Trophoblast cell (in vitro differentiated cells and primary cell): ENCODE data around the gene ST7.

Source experiments
- DNase-seq, 2 donors: peaks; one replicate each; pipeline ENCODE4 v3.0.0-alpha.2; 2016
- H2AFZ ChIP-seq: 2 replicates; pipeline ENCODE4 v1.6.1; 2013; ENCODE audit warnings: low read length, moderate library complexity, mild to moderate bottlenecking; ENCODE audit not compliant: insufficient read depth, poor library complexity
- H2AK5ac ChIP-seq: 2 replicates; pipeline ENCODE4 v1.6.1; 2013; ENCODE audit warnings: mild to moderate bottlenecking, low read length
- H2BK120ac ChIP-seq: 2 replicates; pipeline ENCODE4 v1.6.1; 2013; ENCODE audit warnings: low read length, mild to moderate bottlenecking, moderate library complexity; ENCODE audit not compliant: insufficient read depth, poor library complexity
- H2BK12ac ChIP-seq: 2 replicates; pipeline ENCODE4 v1.6.1; 2013; ENCODE audit warnings: mild to moderate bottlenecking, low read length, moderate library complexity
- H2BK5ac ChIP-seq: 2 replicates; pipeline ENCODE4 v1.6.1; 2013; ENCODE audit warnings: low read length, low read depth, moderate library complexity, mild to moderate bottlenecking; ENCODE audit not compliant: poor library complexity
- H3K14ac ChIP-seq: 2 replicates; pipeline ENCODE4 v1.6.1; 2013; ENCODE audit warnings: mild to moderate bottlenecking, low read length
- H3K18ac ChIP-seq: 2 replicates; pipeline ENCODE4 v1.6.1; 2013; ENCODE audit warnings: mild to moderate bottlenecking, low read length
- H3K23ac ChIP-seq: 2 replicates; pipeline ENCODE4 v1.6.1; 2013; ENCODE audit warnings: low read length
- H3K27ac ChIP-seq: 2 replicates; pipeline ENCODE4 v1.5.1; 2013; ENCODE audit warnings: low read depth, mild to moderate bottlenecking, inconsistent platforms, low read length, moderate library complexity
- H3K27me3 ChIP-seq: 2 replicates; pipeline ENCODE4 v1.6.1; 2013; ENCODE audit warnings: inconsistent platforms, mild to moderate bottlenecking, low read length, moderate library complexity; ENCODE audit not compliant: insufficient read depth
- H3K36me3 ChIP-seq, 2 experiments: 1 replicate in 1 of 2; 2 replicates in 1 of 2; pipeline ENCODE4 v1.6.1; 2013; ENCODE audit warnings: low read length in 2 of 2, mild to moderate bottlenecking in 2 of 2, moderate library complexity in 1 of 2; ENCODE audit not compliant: insufficient read depth in 2 of 2, control insufficient read depth in 1 of 2
- H3K4ac ChIP-seq: 2 replicates; pipeline ENCODE4 v1.6.1; 2013; ENCODE audit warnings: low read depth, mild to moderate bottlenecking, low read length, moderate library complexity
- H3K4me1 ChIP-seq, 2 experiments: 1 replicate in 1 of 2; 2 replicates in 1 of 2; pipeline ENCODE4 v1.6.1; 2013; ENCODE audit warnings: low read length in 2 of 2, mild to moderate bottlenecking in 2 of 2, moderate library complexity in 1 of 2; ENCODE audit not compliant: insufficient read depth in 2 of 2, control insufficient read depth in 1 of 2
- H3K4me2 ChIP-seq: 2 replicates; pipeline ENCODE4 v1.6.1; 2013; ENCODE audit warnings: inconsistent platforms, mild to moderate bottlenecking, low read length, moderate library complexity
- H3K4me3 ChIP-seq: 2 replicates; pipeline ENCODE4 v1.5.1; 2013; ENCODE audit warnings: mild to moderate bottlenecking, low read depth, low read length, inconsistent platforms
- H3K79me1 ChIP-seq: one replicate; pipeline ENCODE4 v1.6.1; 2013; ENCODE audit warnings: low read length
- H3K79me2 ChIP-seq: 2 replicates; pipeline ENCODE4 v1.6.1; 2013; ENCODE audit warnings: low read length, mild to moderate bottlenecking; ENCODE audit not compliant: control insufficient read depth, insufficient read depth, poor library complexity
- H3K9ac ChIP-seq: 2 replicates; pipeline ENCODE4 v1.6.1; 2013; ENCODE audit warnings: mild to moderate bottlenecking, low read length
- H3K9me3 ChIP-seq: 2 replicates; pipeline ENCODE4 v1.6.1; 2013; ENCODE audit warnings: low read depth, mild to moderate bottlenecking, control low read depth, inconsistent platforms, low read length; ENCODE audit not compliant: insufficient read depth
- H4K12ac ChIP-seq: 2 replicates; pipeline ENCODE4 v1.6.1; 2013; ENCODE audit warnings: low read depth, mild to moderate bottlenecking, low read length, moderate library complexity
- H4K8ac ChIP-seq: 2 replicates; pipeline ENCODE4 v1.6.1; 2013; ENCODE audit warnings: low read depth, mild to moderate bottlenecking, low read length, moderate library complexity
- H4K91ac ChIP-seq: one replicate; pipeline ENCODE4 v1.6.1; 2013; ENCODE audit warnings: low read depth, mild to moderate bottlenecking, low read length, moderate library complexity
- WGBS: extraction: QIAGEN DNeasy Blood & Tissue Kit; methylation state at CpG from one replicate; pipeline ENCODE4 v1.1.7; 2013; ENCODE audit warnings: missing lambda C conversion rate; ENCODE audit not compliant: insufficient read length, insufficient coverage; ENCODE audit errors: extremely low coverage; 5-methylcytosine and 5-hydroxymethylcytosine counted together

ST7 gene

DNA sequence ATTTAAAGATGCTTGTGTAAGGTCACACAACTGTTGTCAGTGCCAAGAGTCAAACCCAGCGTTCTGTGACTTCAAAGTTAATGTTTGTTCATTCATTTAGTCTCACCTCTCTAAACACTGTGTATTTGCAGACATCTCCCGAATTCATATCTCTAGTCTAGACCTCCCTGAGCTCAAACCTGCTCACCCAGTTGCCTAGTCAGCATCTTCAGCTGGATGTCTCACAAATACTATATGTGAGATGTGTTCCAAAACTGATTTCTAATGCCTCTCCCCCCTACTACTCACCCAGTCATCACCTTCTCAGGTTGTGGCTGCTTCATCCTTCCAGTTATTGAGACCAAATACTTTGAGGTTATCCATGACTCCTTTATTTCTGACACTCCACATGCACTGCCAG, 91.4 kb downstream of the ST7 start:
- DNase-seq: no peak
- H2BK12ac ChIP-seq: no peak overlapping the region
- no peaks in the 10 kb centered on the region for H3K36me3 ChIP-seq
- H3K27ac ChIP-seq: no peak overlapping the region
- H3K79me1 ChIP-seq: no peaks in the 10 kb centered on the region
- no peak overlapping the region for H3K4me2 ChIP-seq
- no peak overlapping the region for H2AFZ ChIP-seq
- H2AK5ac ChIP-seq: no peak overlapping the region
- no peak overlapping the region for H2BK120ac ChIP-seq
- no CpG with 5 or more reads among the region's 2 CpGs for WGBS
- H3K79me2 ChIP-seq: no peaks in the 10 kb centered on the region
- H4K8ac ChIP-seq: no peak overlapping the region
- H4K91ac ChIP-seq: no peak overlapping the region
- H3K4ac ChIP-seq: no peak overlapping the region
- no peak overlapping the region for H4K12ac ChIP-seq
- no peak overlapping the region for H3K4me3 ChIP-seq
- no peak overlapping the region for H3K9ac ChIP-seq
- no peaks in the 10 kb centered on the region for H3K9me3 ChIP-seq
- no peaks in the 10 kb centered on the region for H3K27me3 ChIP-seq
- H2BK5ac ChIP-seq: no peak overlapping the region
- no peak overlapping the region for H3K14ac ChIP-seq
- no peak overlapping the region for H3K23ac ChIP-seq
- H3K18ac ChIP-seq: no peak overlapping the region
- H3K4me1 ChIP-seq: no peaks in the 10 kb centered on the region

DNA sequence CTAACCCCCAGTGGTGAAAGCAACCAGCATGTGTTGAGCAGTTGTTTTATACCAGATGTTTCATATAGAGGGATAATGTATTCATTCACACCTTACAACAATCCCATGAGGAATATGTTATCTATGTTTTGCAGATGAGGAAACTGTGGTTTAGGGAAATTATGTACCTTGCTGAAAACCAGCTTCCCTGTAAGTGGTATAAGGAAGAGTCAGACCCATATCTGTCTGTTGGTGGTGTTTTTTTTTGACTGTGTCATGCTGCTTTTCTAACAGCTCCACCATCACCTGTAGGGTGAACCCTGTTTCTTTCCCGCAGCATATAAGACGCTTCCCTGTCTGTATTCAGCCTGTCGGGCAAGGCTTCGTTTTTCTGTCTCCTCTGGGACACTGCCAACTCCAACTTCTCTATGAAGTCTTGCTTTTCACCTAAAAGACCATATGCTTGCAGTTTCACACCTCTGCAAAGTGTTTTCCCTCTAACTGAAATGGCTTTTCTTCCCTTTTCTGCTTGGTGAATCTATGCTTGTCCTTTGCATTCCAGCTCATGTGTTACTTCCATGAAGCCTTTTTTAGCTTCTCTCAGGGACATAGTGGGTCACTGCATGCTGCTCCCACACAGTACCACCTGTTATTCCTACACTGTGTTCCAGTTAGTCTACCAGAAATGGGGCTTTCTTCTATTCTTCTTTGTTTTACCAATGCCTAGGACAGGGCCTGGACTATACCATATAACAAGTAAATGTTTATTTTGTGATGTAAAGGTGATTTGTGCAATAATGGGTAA, 92.8 kb downstream of the ST7 start:
- Histone ChIP-seq H3K4me3 (no peak overlapping the region), H3K9me3 (no peaks in the 10 kb centered on the region), H3K9ac (no peak overlapping the region), H4K8ac (no peak overlapping the region), H3K79me1 (no peaks in the 10 kb centered on the region), H3K23ac (no peak overlapping the region), H3K79me2 (no peaks in the 10 kb centered on the region), H4K12ac (no peak overlapping the region), H3K36me3 (no peaks in the 10 kb centered on the region), H3K14ac (no peak overlapping the region), H2BK120ac (no peak overlapping the region), H2AK5ac (no peak overlapping the region), H4K91ac (no peak overlapping the region), H3K4ac (no peak overlapping the region), H3K4me2 (no peak overlapping the region), H3K27me3 (no peaks in the 10 kb centered on the region), H2BK5ac (no peak overlapping the region), H2BK12ac (no peak overlapping the region), H3K18ac (no peak overlapping the region), H3K4me1 (no peaks in the 10 kb centered on the region), H3K27ac (no peak overlapping the region), H2AFZ (no peak overlapping the region)
- DNase-seq: no peak
- WGBS: no CpG with 5 or more reads among the region's 4 CpGs

DNA sequence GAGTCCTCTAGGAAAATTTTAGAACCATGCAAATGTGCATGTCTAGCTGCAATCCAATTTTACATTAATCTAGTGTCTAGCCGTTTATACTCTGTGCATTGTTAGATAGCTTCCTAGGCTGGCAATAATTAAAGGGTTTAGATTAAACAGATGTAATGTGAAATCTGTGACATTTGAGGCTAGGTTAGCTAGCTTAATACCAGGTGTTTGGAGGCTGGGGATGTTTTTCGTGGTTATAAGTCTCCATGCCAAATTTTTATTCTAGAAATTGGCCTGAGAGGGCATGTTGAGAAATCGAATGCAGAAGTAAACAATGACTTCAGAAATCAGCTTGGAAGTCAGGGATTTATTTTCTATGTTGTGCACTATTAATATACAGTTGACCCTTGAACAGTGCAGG, 94.2 kb downstream of the ST7 start:
- H2BK12ac ChIP-seq: no peak overlapping the region
- no peak overlapping the region for H4K8ac ChIP-seq
- H3K27ac ChIP-seq: no peak overlapping the region
- H3K23ac ChIP-seq: no peak overlapping the region
- no CpG with 5 or more reads among the region's 3 CpGs for WGBS
- no peak overlapping the region for H4K12ac ChIP-seq
- no peak overlapping the region for H4K91ac ChIP-seq
- DNase-seq: no peak
- no peaks in the 10 kb centered on the region for H3K4me1 ChIP-seq
- H3K4me3 ChIP-seq: no peak overlapping the region
- no peak overlapping the region for H3K14ac ChIP-seq
- no peak overlapping the region for H2AFZ ChIP-seq
- H3K79me2 ChIP-seq: no peaks in the 10 kb centered on the region
- H3K4ac ChIP-seq: no peak overlapping the region
- H2BK120ac ChIP-seq: no peak overlapping the region
- H2AK5ac ChIP-seq: no peak overlapping the region
- H2BK5ac ChIP-seq: no peak overlapping the region
- H3K36me3 ChIP-seq: no peaks in the 10 kb centered on the region
- H3K79me1 ChIP-seq: no peaks in the 10 kb centered on the region
- no peaks in the 10 kb centered on the region for H3K27me3 ChIP-seq
- no peak overlapping the region for H3K18ac ChIP-seq
- no peaks in the 10 kb centered on the region for H3K9me3 ChIP-seq
- no peak overlapping the region for H3K4me2 ChIP-seq
- no peak overlapping the region for H3K9ac ChIP-seq

DNA sequence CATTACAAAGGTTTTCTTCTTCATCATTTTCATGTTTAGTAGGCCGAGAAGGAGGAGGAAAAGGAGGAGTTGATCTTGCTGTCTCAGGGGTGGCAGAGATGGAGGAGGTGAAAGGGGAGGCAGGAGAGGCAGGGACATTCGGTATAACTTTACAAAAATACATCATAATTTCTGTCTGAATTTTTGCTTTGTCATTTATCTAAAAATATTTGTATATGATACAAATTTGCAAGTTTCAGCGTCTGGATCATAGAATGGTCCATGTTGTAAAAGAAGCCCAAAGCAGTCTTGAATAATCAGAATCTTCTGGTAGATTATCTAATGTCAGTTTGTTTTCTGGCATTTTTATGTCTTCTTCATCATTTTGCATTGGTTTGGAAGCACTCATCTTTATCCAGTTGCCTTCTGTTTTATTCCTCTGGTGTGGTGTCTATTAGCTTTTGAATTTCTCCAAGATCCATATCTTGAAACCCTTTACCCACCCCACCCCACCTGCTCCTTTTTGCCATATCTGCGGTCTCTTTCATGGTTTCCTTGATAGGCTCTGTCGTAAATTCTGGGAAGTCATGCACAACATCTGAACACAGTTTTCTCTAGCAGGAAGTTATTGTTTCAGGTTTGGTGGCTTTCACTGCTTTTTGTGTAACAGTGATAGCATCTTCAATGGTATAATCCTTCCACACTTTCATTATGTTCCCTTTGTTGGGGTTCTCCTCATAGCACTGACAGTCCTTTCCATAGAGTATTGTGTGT, 95.0 kb downstream of the ST7 start:
- Histone ChIP-seq H3K9ac (no peak overlapping the region), H2AFZ (no peak overlapping the region), H3K18ac (no peak overlapping the region), H3K27ac (no peak overlapping the region), H3K36me3 (no peaks in the 10 kb centered on the region), H3K27me3 (no peaks in the 10 kb centered on the region), H3K4ac (no peak overlapping the region), H4K91ac (no peak overlapping the region), H2BK5ac (no peak overlapping the region), H2BK12ac (no peak overlapping the region), H2AK5ac (no peak overlapping the region), H3K4me3 (no peak overlapping the region), H4K12ac (no peak overlapping the region), H3K79me2 (no peaks in the 10 kb centered on the region), H3K4me1 (no peaks in the 10 kb centered on the region), H3K23ac (no peak overlapping the region), H4K8ac (no peak overlapping the region), H3K9me3 (no peaks in the 10 kb centered on the region), H2BK120ac (no peak overlapping the region), H3K79me1 (no peaks in the 10 kb centered on the region), H3K4me2 (no peak overlapping the region), H3K14ac (no peak overlapping the region)
- no CpG with 5 or more reads among the region's 5 CpGs for WGBS
- no peak for DNase-seq
